WTC11 (cell line): ENCODE results near the gene TMEM140. TPM values are rescaled to one million over a fixed set of nuclear protein-coding genes. Genes with fewer than 3 reads are reported as not detected.

Source experiments
- ATAC-seq: fragments of 200-7000 bp; cut with Tn5 transposase; 2 replicates; pipeline ENCODE4 v1.10.0; 2021; ENCODE audit warnings: mild to moderate bottlenecking, moderate library complexity
- CTCF ChIA-PET: fragments of 300-600 bp; sonication (Branson Sonifier 250); formaldehyde crosslinking; loops from one replicate; lab custom pipeline; 2021; ENCODE audit warnings: antibody characterized with exemption; lab: Charles Lee
- POLR2A ChIA-PET: fragments of 350-600 bp; sonication (Branson Sonifier 250); formaldehyde crosslinking; loops from one replicate; lab custom pipeline; 2021; ENCODE audit warnings: antibody characterized with exemption; lab: Charles Lee
- DNase-seq: peaks from one replicate; pipeline ENCODE4 v3.0.0; 2021; ENCODE audit warnings: low spot score
- H3K27ac Mint-ChIP-seq: 2 replicates; pipeline ENCODE4 v1.8.0; 2021; ENCODE audit warnings: mixed read lengths
- H3K27me3 Mint-ChIP-seq: 2 replicates; pipeline ENCODE4 v1.8.0; 2021; ENCODE audit warnings: low read depth, mild to moderate bottlenecking, moderate library complexity, mixed read lengths
- H3K36me3 Mint-ChIP-seq: 2 replicates; pipeline ENCODE4 v1.8.0; 2021; ENCODE audit warnings: mixed read lengths
- H3K4me1 Mint-ChIP-seq: 2 replicates; pipeline ENCODE4 v1.8.0; 2022; ENCODE audit warnings: mixed read lengths
- H3K4me3 Mint-ChIP-seq: 2 replicates; pipeline ENCODE4 v1.8.0; 2021; ENCODE audit warnings: mild to moderate bottlenecking, moderate library complexity, mixed read lengths
- H3K9me3 Mint-ChIP-seq: 2 replicates; pipeline ENCODE4 v1.8.0; 2021; ENCODE audit warnings: mixed read lengths
- AFF4 ChIP-seq: sonication (generic); formaldehyde crosslinking; IDR thresholded peaks from 2 replicates; pipeline ENCODE4 v1.8.1; 2023; ENCODE audit warnings: mild to moderate bottlenecking, missing genetic modification reagents, borderline replicate concordance
- ATF2 ChIP-seq: sonication (generic); formaldehyde crosslinking; IDR thresholded peaks from 2 replicates; pipeline ENCODE4 v1.8.1; 2022; ENCODE audit warnings: low read depth, missing genetic modification reagents, borderline replicate concordance
- E2F5 ChIP-seq: sonication (generic); formaldehyde crosslinking; IDR thresholded peaks from 2 replicates; pipeline ENCODE4 v1.8.1; 2022; ENCODE audit warnings: mild to moderate bottlenecking, moderate library complexity, missing genetic modification reagents
- GABPB1 ChIP-seq: sonication (generic); formaldehyde crosslinking; IDR thresholded peaks from 2 replicates; pipeline ENCODE4 v1.8.1; 2023; ENCODE audit warnings: mild to moderate bottlenecking, missing genetic modification reagents
- KAT7 ChIP-seq: sonication (generic); formaldehyde crosslinking; IDR thresholded peaks from 2 replicates; pipeline ENCODE4 v1.8.1; 2023; ENCODE audit warnings: missing genetic modification reagents, mild to moderate bottlenecking, borderline replicate concordance
- NFE2L1 ChIP-seq: sonication (generic); formaldehyde crosslinking; IDR thresholded peaks from 2 replicates; pipeline ENCODE4 v1.8.1; 2023; ENCODE audit warnings: missing genetic modification reagents
- PRDM15 ChIP-seq: sonication (generic); formaldehyde crosslinking; IDR thresholded peaks from 2 replicates; pipeline ENCODE4 v1.8.0; 2022; ENCODE audit warnings: missing genetic modification reagents
- PREB ChIP-seq: sonication (generic); formaldehyde crosslinking; IDR thresholded peaks from 2 replicates; pipeline ENCODE4 v1.8.1; 2022; ENCODE audit warnings: mild to moderate bottlenecking, missing genetic modification reagents, moderate library complexity, borderline replicate concordance
- RORB ChIP-seq: fragments of 250-450 bp; sonication (Bioruptor Pico); IDR thresholded peaks from 2 replicates; pipeline ENCODE4 v1.9.0; 2021; ENCODE audit warnings: mild to moderate bottlenecking
- SMAD3 ChIP-seq: sonication (generic); formaldehyde crosslinking; IDR thresholded peaks from 2 replicates; pipeline ENCODE4 v1.8.0; 2022; ENCODE audit warnings: missing genetic modification reagents, mild to moderate bottlenecking, borderline replicate concordance
- ZBTB21 ChIP-seq: sonication (generic); formaldehyde crosslinking; IDR thresholded peaks from 2 replicates; pipeline ENCODE4 v1.8.1; 2023; ENCODE audit warnings: mild to moderate bottlenecking, missing genetic modification reagents, borderline replicate concordance
- ZMAT4 ChIP-seq: fragments of 250-450 bp; sonication (Bioruptor Pico); IDR thresholded peaks from 2 replicates; pipeline ENCODE4 v1.9.0; 2021; ENCODE audit warnings: mild to moderate bottlenecking
- ZNF425 ChIP-seq: fragments of 250-450 bp; sonication (Bioruptor Pico); conservative IDR thresholded peaks from 2 replicates; pipeline ENCODE4 v1.9.0; 2021; ENCODE audit warnings: mild to moderate bottlenecking
- total RNA-seq: library from RNA; stranded (reverse); gene quantifications from 3 replicates; pipeline ENCODE4 v1.2.3, GENCODE V29; 2021

The TMEM140 gene
- total RNA-seq, 1 experiment from 2014 or later, result not detected

- TF ChIP-seq AFF4 (no peak), ZNF425 (CRISPR knock-in tag) (no peak), ZBTB21 (no peak), GABPB1 (CRISPR knock-in tag) (no peak), SMAD3 (no peak), RORB (CRISPR knock-in tag) (no peak), ZMAT4 (CRISPR knock-in tag) (no peak), PREB (CRISPR knock-in tag) (no peak)
Measured at GRCh38 chr7:135166338-135166990, 18.6 kb downstream of the TMEM140 start (continued).

GRCh38 chr7:135167365-135167917 lies 19.6 kb downstream of the TMEM140 start:
- no peak overlapping the region for H3K27ac Mint-ChIP-seq
- H3K27me3 Mint-ChIP-seq, result no peaks in the 10 kb centered on the region
- H3K4me3 Mint-ChIP-seq, result no peak overlapping the region
- DNase-seq, result no peak
- TF ChIP-seq NFE2L1 (CRISPR knock-in tag) (no peak), ZNF425 (CRISPR knock-in tag) (no peak), KAT7 (CRISPR knock-in tag) (no peak)
- peaks cover 59% of the 10 kb centered on the region for H3K36me3 Mint-ChIP-seq
- H3K4me1 Mint-ChIP-seq, result peaks cover 31% of the 10 kb centered on the region
- ChIA-PET POLR2A (no interaction called here), CTCF (no interaction called here)
- no peak for ATAC-seq
- H3K9me3 Mint-ChIP-seq, result peaks cover 11% of the 10 kb centered on the region

- Mint-ChIP-seq H3K27me3 (no peaks in the 10 kb centered on the region), H3K4me1 (peaks cover 31% of the 10 kb centered on the region), H3K4me3 (no peak overlapping the region), H3K9me3 (peaks cover 5% of the 10 kb centered on the region), H3K36me3 (peaks cover 53% of the 10 kb centered on the region), H3K27ac (no peak overlapping the region)
- ChIA-PET CTCF (interaction anchor here (1.0 to 1.9 kb wide), 2 partner anchors 43 to 182 kb away, joined by 3 to 8 read pairs; partner anchors contain the start of genes AGBL3 and WDR91), POLR2A (no interaction called here)
- no peak for DNase-seq
- ATAC-seq, result no peak
- no peak for TF ChIP-seq GABPB1 (CRISPR knock-in tag)
- no peak for TF ChIP-seq ATF2 (CRISPR knock-in tag)
- TF ChIP-seq E2F5 (CRISPR knock-in tag), result no peak
- TF ChIP-seq PRDM15 (CRISPR knock-in tag), result no peak
Measured at GRCh38 chr7:135168001-135168400, 20.1 kb downstream of the TMEM140 start.
